GM18499 (cell line): ENCODE data around the gene ROPN1.

Experiments
- ATAC-seq: cut with Tn5 transposase; IDR thresholded peaks from one replicate; pipeline ENCODE4 v1.9.1; 2021; ENCODE audit warnings: moderate number of reproducible peaks; ENCODE audit not compliant: insufficient read depth, unreplicated experiment

ROPN1 gene

GRCh38 chr3:123951522-123952447 is 40.1 kb downstream of the ROPN1 start:
- ATAC-seq = no peak

GRCh38 chr3:123949641-123950040 is 42.3 kb downstream of the ROPN1 start:
- ATAC-seq = no peak

GRCh38 chr3:123948449-123948848 is 43.5 kb downstream of the ROPN1 start:
- no peak for ATAC-seq

GRCh38 chr3:123947482-123947881 is 44.4 kb downstream of the ROPN1 start:
- ATAC-seq = no peak

- no peak for ATAC-seq
These were observed 50.4 kb downstream of the ROPN1 start for GRCh38 chr3:123941542-123941941.

- no peak for ATAC-seq
These were observed 50.8 kb downstream of the ROPN1 start for GRCh38 chr3:123941121-123941520.

GRCh38 chr3:123939706-123940105 is 52.2 kb downstream of the ROPN1 start:
- no peak for ATAC-seq

- ATAC-seq = no peak
These were observed 55.5 kb downstream of the ROPN1 start for GRCh38 chr3:123936400-123936799.

- ATAC-seq = no peak
These were observed 56.1 kb downstream of the ROPN1 start for GRCh38 chr3:123935830-123936229.

- ATAC-seq = no peak
These were observed 57.7 kb downstream of the ROPN1 start for GRCh38 chr3:123934250-123934649.

- no peak for ATAC-seq
These were observed 61.5 kb downstream of the ROPN1 start for GRCh38 chr3:123930445-123930844.

GRCh38 chr3:123929325-123929724 is 62.6 kb downstream of the ROPN1 start:
- ATAC-seq = no peak

GRCh38 chr3:123926396-123926795 is 65.5 kb downstream of the ROPN1 start:
- ATAC-seq = no peak

- no peak for ATAC-seq
These were observed 71.1 kb downstream of the ROPN1 start for GRCh38 chr3:123920868-123921267.

GRCh38 chr3:123920383-123920782 is 71.5 kb downstream of the ROPN1 start:
- no peak for ATAC-seq

- no peak for ATAC-seq
These were observed 72.6 kb downstream of the ROPN1 start for GRCh38 chr3:123919353-123919752.
